ENCODE measurements around the gene SLC16A6.
"Not testable (repeated sequence)": the region's sequence is repeated elsewhere in the genome, so short reads cannot be mapped to it uniquely, and the experiment has no call there.

SLC16A6 gene

DNA sequence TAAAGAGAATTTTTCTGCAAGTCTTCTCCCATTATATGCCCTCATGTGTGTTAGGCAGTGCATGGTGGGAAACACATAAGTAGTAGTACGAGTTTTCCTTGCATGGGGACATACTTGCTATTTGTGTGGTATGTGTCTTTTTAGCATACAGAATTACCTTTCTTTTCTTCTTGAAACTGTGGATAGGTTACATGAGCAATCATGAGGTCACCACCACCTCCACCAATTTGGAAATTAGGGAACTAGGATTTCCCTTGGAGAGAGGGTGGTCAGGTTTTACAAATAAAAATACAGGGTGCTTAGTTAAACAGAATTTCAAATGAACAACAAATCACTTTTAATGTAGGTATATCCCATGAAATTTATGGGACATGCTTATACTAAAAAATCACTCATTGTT, 59.4 kb downstream of the SLC16A6 start:
- no peak overlapping the region for H3K4me3 ChIP-seq (ENCODE audit: low read length)
- TF ChIP-seq ZNF274 (IDR thresholded peaks at IDR 0.05; ENCODE audit: low read depth, low read length) = no peak

DNA sequence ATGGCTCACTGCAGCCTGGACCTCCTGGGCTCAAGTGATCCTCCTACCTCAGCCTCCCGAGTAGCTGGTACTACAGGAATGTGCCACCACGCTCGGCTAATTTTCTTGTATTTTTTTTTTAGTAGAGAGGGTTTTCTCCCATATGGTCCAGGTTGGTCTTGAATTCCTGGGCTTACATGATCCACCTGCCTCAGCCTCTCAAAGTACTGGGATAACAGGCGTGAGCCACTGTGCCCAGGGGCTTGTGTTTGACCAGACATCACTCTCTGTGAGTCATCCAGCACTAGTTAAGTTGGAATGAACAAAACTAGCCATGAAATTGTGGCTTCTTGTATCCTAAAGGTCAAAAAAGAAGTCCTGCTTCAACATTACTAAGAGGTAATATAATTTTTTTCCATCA, 59.8 kb downstream of the SLC16A6 start:
- H3K4me3 ChIP-seq (ENCODE audit: low read length) = not testable (repeated sequence)

DNA sequence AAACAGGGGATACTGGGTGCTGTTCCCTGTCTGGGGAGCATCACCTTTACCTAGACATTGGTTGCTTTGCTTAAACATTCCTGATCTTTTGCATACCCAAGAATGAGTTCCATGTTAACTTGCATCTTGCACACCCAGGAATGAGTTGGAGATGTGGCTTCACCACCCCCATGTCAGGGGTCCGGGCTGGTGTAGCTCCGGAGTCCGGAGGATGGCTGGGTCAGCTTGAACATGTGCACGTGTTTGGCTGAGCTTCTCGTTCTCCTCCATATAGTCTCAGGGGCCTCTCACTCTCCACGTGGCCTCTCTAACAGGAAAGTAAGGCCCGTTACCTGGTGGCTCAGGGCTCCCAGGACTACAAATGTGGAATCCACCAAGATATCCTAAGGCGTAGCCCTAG, 61.3 kb downstream of the SLC16A6 start:
- no peak for TF ChIP-seq ZNF274 (IDR thresholded peaks at IDR 0.05; ENCODE audit: low read depth, low read length)
- H3K4me3 ChIP-seq (ENCODE audit: low read length) = no peak overlapping the region

DNA sequence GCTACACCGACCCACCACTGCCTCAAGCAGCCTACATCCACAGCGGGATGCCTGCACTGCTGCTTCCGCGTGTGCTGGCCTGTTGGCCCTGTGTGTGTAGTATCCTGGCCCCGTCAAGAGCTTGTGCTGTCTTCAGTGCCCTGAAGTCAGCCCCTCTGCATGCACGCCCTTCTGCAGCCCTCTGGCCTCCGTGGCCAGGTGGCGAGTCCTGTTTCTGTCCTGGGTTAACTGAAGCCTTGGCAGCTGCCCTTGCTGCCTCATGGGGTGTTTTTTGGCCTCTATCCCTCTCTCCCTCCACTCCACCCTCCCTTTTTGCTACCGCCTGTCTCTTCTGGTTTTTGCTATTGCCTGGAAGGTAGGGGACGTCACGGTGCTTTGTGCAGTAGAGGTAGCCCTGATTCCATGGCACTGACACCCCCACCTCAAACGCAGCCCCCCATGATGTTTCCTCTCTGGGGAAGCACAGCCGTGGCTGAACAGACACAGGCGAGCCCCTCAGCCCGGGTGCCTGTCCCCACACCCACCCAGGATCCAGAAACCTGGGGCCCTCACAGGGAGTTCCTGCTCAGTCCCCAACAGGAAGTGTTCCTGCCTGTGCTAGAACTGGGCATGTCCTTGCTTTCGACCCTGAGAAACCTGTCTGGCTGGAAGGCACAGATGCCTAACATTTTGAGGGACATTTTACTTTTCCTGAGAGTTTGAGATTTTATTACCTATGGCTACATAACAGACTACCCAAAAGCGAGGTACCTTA, 61.9 kb downstream of the SLC16A6 start:
- TF ChIP-seq ZNF274 (IDR thresholded peaks at IDR 0.05; ENCODE audit: low read depth, low read length) = no peak
- no peak overlapping the region for H3K4me3 ChIP-seq (ENCODE audit: low read length)

DNA sequence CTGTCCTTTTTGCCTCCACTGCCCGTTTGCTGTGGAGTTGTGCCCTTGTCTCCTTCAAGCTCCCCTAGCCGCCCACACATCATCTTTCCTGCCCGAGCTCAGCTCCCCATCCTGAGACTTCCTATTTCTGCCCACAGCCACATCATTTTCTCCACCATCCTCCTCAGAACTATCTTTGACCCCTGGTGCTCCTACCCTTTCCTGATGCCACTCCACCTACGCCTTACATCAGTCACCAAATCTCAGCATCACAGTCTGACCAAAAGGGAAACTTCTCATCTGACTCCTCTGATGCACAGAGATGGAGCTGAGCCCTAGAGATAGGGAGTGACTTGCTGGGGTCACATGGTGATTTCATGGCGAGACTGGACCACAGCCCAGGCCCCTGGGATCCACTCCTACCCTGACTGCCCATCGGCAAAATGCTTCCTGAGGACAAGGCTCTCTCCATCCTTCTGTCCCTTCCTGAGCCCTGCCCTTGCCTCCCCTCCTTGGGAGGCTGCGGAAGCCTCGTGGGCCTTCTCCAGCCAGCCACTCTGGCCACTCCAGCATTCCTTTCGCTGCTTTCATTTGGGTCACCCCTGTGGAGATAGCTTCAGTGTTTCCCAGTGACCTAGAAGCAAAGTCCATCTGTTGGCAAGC, 62.8 kb downstream of the SLC16A6 start:
- H3K4me3 ChIP-seq (ENCODE audit: low read length) = not testable (repeated sequence)

DNA sequence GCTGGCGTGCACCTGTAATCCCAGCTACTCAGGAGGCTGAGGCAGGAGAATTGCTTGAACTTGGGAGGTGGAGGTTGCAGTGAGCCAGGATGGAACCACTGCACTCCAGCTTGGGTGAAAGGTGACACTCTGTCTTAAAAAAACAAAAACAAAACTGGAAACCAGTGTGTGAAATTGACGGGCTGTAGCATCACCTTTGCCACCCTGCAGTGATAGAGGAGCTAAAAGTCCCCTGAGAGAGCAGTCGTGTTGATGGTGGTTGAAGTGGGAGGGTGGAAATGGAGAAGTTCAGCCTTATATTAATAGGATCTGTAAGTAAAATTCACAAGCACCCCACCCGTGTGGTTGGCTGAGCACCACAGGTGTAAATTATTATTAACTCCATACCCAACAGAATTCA, 65.9 kb downstream of the SLC16A6 start:
- not testable (repeated sequence) for H3K4me3 ChIP-seq (ENCODE audit: low read length)

DNA sequence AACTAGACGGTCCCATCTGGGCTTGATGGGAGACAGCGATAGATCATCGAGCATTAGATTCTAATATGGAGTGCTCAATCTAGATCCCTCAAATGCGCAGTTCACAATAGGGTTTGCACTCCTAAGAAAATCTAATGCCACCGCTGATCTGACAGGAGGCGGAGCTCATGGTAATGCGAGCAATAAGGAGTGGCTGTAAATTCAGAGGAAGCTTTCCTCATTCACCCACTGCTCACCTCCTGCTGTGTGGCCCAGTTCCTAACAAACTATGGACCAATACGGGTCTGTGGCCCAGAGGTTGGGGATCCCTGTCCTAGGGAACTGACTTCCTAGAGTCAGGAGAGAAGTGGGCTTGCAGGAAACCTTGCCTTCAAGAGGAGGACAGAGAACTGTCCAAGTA, 68.3 kb downstream of the SLC16A6 start:
- no peak for TF ChIP-seq ZNF274 (IDR thresholded peaks at IDR 0.05; ENCODE audit: low read depth, low read length)
- no peak overlapping the region for H3K4me3 ChIP-seq (ENCODE audit: low read length)

DNA sequence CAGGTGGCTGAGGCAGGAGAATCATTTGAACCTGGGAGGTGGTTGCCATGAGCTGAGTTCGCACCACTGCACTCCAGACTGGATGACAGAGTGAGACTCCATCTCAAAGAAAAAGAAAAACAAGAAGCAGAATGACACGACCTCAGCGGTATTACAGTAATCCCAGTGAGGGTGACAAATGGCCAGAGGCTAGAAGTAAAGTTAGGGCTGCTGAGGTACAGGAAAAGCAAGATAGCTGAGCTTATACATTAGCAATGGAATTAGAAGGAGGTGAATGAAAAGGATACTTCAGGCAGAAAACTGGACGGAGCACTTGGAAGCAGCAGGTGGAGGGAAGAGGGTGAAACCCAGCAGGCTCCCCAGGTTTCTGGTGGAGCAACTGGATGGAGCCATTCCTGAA, 69.1 kb downstream of the SLC16A6 start:
- no peak for TF ChIP-seq ZNF274 (IDR thresholded peaks at IDR 0.05; ENCODE audit: low read depth, low read length)
- no peak overlapping the region for H3K4me3 ChIP-seq (ENCODE audit: low read length)

DNA sequence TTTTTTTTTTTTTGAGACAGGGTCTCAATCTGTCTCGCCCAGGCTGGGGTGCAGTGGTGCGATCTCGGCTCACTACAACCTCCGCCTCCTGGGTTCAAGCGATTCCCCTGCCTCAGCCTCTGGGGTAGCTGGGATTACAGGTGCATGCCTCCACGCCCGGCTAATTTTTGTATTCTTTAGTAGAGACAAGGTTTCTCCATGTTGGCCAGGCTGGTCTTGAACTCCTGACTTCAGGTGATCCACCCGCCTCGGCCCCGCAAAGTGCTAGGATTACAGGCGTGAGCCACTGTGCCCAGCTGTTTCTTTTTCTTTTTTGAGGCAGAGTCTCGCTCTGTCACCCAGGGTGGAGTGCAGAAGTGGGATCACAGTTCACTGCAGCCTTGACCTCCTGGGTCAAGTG, 70.1 kb downstream of the SLC16A6 start:
- not testable (repeated sequence) for H3K4me3 ChIP-seq (ENCODE audit: low read length)

DNA sequence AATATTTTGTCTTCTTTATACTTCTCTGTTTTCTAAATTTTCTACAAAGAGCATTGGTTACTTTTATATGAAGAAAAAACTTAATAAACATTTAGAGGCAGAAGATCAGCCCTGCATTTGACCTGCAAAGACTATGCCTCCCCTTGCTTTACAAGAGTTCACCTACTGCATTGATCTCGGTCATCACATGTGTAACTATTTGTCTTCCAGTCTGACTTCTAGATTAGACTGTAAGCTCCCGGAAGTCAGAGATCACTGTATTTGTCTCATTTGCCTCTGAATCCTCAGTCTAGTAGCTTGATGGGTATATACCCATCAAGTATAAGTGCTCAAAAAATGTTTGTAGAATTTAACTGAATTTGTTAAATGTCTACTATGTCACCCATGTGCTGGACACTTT, 70.7 kb downstream of the SLC16A6 start:
- H3K4me3 ChIP-seq (ENCODE audit: low read length) = not testable (repeated sequence)

DNA sequence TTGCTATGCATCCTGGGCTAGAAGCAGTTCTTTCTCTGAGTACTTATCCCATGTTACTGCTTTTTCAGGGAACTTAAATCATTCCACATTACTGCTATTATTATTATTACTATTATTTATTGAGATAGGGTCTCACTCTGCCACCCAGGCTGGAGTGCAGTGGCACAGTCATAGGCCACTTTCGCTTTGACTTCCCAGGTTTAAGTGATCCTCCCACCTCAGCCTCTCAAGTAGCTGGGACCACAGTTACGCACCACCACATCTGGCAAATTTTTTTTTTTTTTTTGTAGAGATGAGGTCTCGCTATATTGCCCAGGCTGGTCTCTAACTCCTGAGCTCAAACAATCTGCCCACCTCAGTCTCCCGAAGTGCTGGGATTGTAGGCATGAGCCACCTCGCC, 71.5 kb downstream of the SLC16A6 start:
- H3K4me3 ChIP-seq (ENCODE audit: low read length) = not testable (repeated sequence)

Data from GM08714 (cell line).